ENCODE data around the gene TBX1.

TBX1 gene

GRCh38 chr22:19753996-19754700, 6.4 kb upstream of the TBX1 start:
- no peak for DNase-seq

GRCh38 chr22:19754701-19755144, 5.9 kb upstream of the TBX1 start:
- no peak for DNase-seq

- DNase-seq: no peak
These were observed 5.3 kb upstream of the TBX1 start for GRCh38 chr22:19755145-19755710.

GRCh38 chr22:19755722-19756287, 4.8 kb upstream of the TBX1 start:
- DNase-seq: no peak

- no peak for DNase-seq
These were observed 4.1 kb upstream of the TBX1 start for GRCh38 chr22:19756288-19757128.

- DNase-seq: no peak
These were observed 3.2 kb upstream of the TBX1 start for GRCh38 chr22:19757140-19757984.

GRCh38 chr22:19757985-19758895, 2.3 kb upstream of the TBX1 start:
- DNase-seq: no peak

GRCh38 chr22:19758896-19759426, 1.6 kb upstream of the TBX1 start:
- DNase-seq: no peak

GRCh38 chr22:19759427-19760057, 1.0 kb upstream of the TBX1 start:
- DNase-seq: no peak

GRCh38 chr22:19760951-19761724, 560 bp downstream of the TBX1 start:
- no peak for DNase-seq

GRCh38 chr22:19761725-19762567, 1.4 kb downstream of the TBX1 start:
- DNase-seq: no peak

GRCh38 chr22:19762568-19763457, 2.2 kb downstream of the TBX1 start:
- no peak for DNase-seq

- no peak for DNase-seq
These were observed 3.1 kb downstream of the TBX1 start for GRCh38 chr22:19763458-19764298.

GRCh38 chr22:19764299-19764593, 3.7 kb downstream of the TBX1 start:
- DNase-seq: no peak

- no peak for DNase-seq
These were observed 4.3 kb downstream of the TBX1 start for GRCh38 chr22:19764636-19765476.

Measured in NCI-H1694 treated with DMSO at 0.1 percent for 48 hours (cell line).